Left lobe of liver (tissue), 2 donors: ENCODE results near the gene TCEAL4. TPM values are rescaled to one million over a fixed set of nuclear protein-coding genes. Genes with fewer than 3 reads are reported as not detected.

ENCODE experiments used
- ATAC-seq: fragments of 200-7000 bp; cut with Tn5 transposase; one replicate; pipeline ENCODE4 v1.9.1; 2020; ENCODE audit warnings: mild to moderate bottlenecking, moderate library complexity
- DNase-seq: peaks from one replicate; pipeline ENCODE4 v3.0.0-alpha.2; 2020; ENCODE audit warnings: low spot score
- total RNA-seq: library from RNA; stranded (reverse); gene quantifications from one replicate; pipeline ENCODE4 v1.2.1, GENCODE V29; 2021
- donor health status: DM: no; HTN: no; CAD: no; lungs with moderate emphysema.
- donor health status: DM: no; HTN: yes; CAD: no.

Gene TCEAL4
- total RNA-seq: 29.3 TPM

- ATAC-seq (peak; percentile 98), DNase-seq (peak; percentile 78)
Observed at GRCh38 chrX:103585411-103586313, at the start of gene TCEAL4. Gene TCEAL4 (plus strand): TSS chrX:103585515. CDS start chrX:103586676, 1,161 bp downstream.

- ATAC-seq (no peak), DNase-seq (no peak)
Observed at GRCh38 chrX:103536071-103536470, 49.2 kb upstream of the TCEAL4 start.

- DNase-seq (no peak), ATAC-seq (no peak)
Observed at GRCh38 chrX:103536732-103537131, 48.6 kb upstream of the TCEAL4 start.

GRCh38 chrX:103537871-103538387 lies 47.4 kb upstream of the TCEAL4 start:
- DNase-seq (no peak), ATAC-seq (no peak)

GRCh38 chrX:103538728-103539127 lies 46.6 kb upstream of the TCEAL4 start:
- no peak for DNase-seq
- ATAC-seq: no peak

- DNase-seq: no peak
- ATAC-seq: no peak
Observed at GRCh38 chrX:103539695-103540094, 45.6 kb upstream of the TCEAL4 start.

GRCh38 chrX:103540145-103540544 lies 45.2 kb upstream of the TCEAL4 start:
- no peak for DNase-seq
- no peak for ATAC-seq

- no peak for ATAC-seq
Observed at GRCh38 chrX:103549916-103550315, 35.4 kb upstream of the TCEAL4 start.

GRCh38 chrX:103550415-103551051 lies 34.8 kb upstream of the TCEAL4 start:
- ATAC-seq (peak; percentile 75), DNase-seq (no peak)

More at GRCh38 chrX:103549916-103550315, 35.4 kb upstream of the TCEAL4 start:
- no peak for DNase-seq

- peak; percentile 65 for ATAC-seq
- no peak for DNase-seq
Observed at GRCh38 chrX:103552236-103552635, 33.1 kb upstream of the TCEAL4 start.

- DNase-seq (peak; percentile 43), ATAC-seq (no peak)
Observed at GRCh38 chrX:103554687-103555424, 30.5 kb upstream of the TCEAL4 start.

- ATAC-seq (no peak), DNase-seq (no peak)
Observed at GRCh38 chrX:103556963-103557612, 28.2 kb upstream of the TCEAL4 start.

GRCh38 chrX:103560256-103560655 lies 25.1 kb upstream of the TCEAL4 start:
- ATAC-seq (no peak), DNase-seq (no peak)

GRCh38 chrX:103562801-103563200 lies 22.5 kb upstream of the TCEAL4 start:
- DNase-seq (no peak), ATAC-seq (no peak)

- ATAC-seq (no peak), DNase-seq (no peak)
Observed at GRCh38 chrX:103565197-103565596, 20.1 kb upstream of the TCEAL4 start.

- no peak for ATAC-seq
Observed at GRCh38 chrX:103565752-103566151, 19.6 kb upstream of the TCEAL4 start.

GRCh38 chrX:103571121-103571520 lies 14.2 kb upstream of the TCEAL4 start:
- ATAC-seq (no peak), DNase-seq (no peak)

More at GRCh38 chrX:103565752-103566151, 19.6 kb upstream of the TCEAL4 start:
- no peak for DNase-seq

- ATAC-seq (no peak), DNase-seq (no peak)
Observed at GRCh38 chrX:103571726-103572125, 13.6 kb upstream of the TCEAL4 start.

- ATAC-seq: no peak
- no peak for DNase-seq
Observed at GRCh38 chrX:103573202-103573601, 12.1 kb upstream of the TCEAL4 start.

- no peak for ATAC-seq
- DNase-seq: no peak
Observed at GRCh38 chrX:103584596-103584995, 719 bp upstream of the TCEAL4 start.

- peak; percentile 41 for DNase-seq
- ATAC-seq: peak; percentile 58
Observed at GRCh38 chrX:103586314-103586646, 965 bp downstream of the TCEAL4 start.
